GM19438 (cell line): ENCODE data around the gene NOSIP.

ENCODE experiments used
- ATAC-seq: cut with Tn5 transposase; IDR thresholded peaks from one replicate; pipeline ENCODE4 v1.9.1; 2021; ENCODE audit warnings: low read depth; ENCODE audit not compliant: unreplicated experiment

NOSIP gene

GRCh38 chr19:49552749-49553148 is 27.6 kb downstream of the NOSIP start:
- no peak for ATAC-seq

- ATAC-seq, result no peak
Measured at GRCh38 chr19:49551531-49551930, 28.8 kb downstream of the NOSIP start.

- no peak for ATAC-seq
Measured at GRCh38 chr19:49549045-49549444, 31.3 kb downstream of the NOSIP start.

DNA sequence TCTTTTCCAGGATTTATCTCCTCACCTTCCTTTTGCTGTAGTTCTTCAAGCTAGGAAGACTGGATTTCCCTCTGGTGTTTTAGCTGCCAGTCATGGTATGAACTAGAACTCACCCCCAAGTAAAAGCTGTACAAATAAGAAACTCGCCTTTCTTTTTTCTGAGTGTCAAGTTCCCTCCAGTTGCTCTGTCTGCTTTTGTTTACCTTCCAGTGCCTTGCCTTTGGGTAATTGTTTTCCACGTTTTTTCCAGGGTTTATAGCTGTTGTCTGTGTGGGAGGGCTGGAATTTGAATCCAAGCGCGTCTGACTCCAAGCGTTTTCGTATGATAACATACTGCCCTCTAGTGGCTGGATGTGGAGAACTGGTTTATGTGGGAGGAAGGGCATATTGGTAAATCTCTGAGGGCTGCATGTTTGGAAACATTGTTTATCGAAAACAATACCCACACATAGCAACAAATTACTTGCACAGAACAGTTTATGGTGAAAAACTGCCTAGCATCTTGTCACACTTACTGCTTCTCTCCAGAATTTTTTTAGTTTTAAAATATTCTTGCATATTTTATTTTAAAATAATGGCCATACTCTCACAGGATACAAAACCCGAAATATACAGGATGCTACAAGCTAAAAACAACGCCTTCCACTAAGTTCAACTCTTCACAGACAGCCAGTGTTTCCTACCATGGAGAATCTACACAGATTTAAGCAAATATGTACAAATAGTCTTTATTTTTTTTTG is 33.4 kb downstream of the NOSIP start:
- ATAC-seq, result no peak

DNA sequence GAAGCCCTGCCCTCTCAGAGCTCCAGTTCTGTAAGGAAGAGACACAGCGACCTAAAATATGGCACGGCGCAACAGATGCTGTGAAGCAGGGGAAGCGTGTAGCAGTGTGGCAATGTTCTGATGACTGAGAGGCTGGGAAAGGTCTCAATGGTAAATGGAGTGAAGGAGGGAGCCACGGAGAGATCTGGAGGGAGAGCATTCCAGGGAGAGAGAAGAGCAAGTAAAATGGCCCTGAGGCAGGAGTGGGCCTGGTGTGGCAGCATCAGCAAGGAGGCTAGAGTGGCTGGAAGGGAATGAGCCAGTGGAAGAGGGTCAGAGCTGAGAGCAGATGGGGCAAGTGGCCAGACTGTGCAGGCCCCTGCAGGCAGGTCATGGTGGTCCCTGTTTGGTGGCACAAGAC is 36.2 kb downstream of the NOSIP start:
- no peak for ATAC-seq

GRCh38 chr19:49543032-49543431 is 37.3 kb downstream of the NOSIP start:
- ATAC-seq, result no peak

- ATAC-seq, result no peak
Measured at GRCh38 chr19:49542446-49542845, 37.9 kb downstream of the NOSIP start.

DNA sequence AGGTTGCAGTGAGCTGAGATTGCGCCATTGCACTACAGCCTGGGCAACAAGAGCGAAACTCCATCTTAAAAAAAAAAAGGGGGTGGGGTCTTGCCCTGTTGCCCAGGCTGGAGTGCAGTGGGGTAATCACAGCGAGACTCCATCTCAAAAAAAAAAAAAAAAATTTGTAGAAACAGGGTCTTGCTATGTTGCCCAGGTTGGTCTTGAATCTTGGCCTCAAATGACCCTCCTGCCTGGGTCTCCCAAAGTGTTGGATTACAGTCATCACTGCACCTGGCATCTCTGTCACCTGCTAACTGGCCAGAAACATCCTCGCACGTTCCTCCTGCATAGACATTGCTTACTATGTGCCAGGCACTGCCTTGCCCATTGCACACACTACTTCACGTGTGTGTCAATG is 38.4 kb downstream of the NOSIP start:
- no peak for ATAC-seq

GRCh38 chr19:49539192-49539952 is 41.0 kb downstream of the NOSIP start:
- no peak for ATAC-seq

DNA sequence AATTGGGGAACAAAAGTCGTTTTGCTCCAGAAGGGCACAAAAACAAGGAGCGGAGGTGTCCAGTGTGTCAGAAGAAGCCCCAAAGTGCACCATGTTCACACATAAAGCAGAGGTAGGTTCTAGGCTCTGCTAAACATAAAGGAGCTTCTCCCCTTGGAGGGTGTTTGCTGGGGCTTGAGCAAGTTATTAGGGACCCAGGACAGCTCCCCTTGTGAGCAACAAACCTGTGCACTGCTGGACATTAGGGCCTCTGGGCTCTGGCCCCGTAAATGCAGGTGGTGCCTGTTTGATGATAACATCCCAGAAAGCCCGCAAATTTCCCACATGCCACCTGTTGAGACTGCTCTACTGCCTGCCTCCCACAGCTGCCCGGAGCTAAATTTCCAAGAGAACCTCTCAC is 41.7 kb downstream of the NOSIP start:
- ATAC-seq, result no peak

- no peak for ATAC-seq
Measured at GRCh38 chr19:49536921-49537462, 43.4 kb downstream of the NOSIP start.

GRCh38 chr19:49534632-49535385 is 45.5 kb downstream of the NOSIP start:
- ATAC-seq, result no peak

GRCh38 chr19:49533551-49534488 is 46.5 kb downstream of the NOSIP start:
- ATAC-seq, result peak; percentile 74

GRCh38 chr19:49530708-49531107 is 49.6 kb downstream of the NOSIP start:
- ATAC-seq, result no peak

- no peak for ATAC-seq
Measured at GRCh38 chr19:49528211-49528771, 52.1 kb downstream of the NOSIP start.

DNA sequence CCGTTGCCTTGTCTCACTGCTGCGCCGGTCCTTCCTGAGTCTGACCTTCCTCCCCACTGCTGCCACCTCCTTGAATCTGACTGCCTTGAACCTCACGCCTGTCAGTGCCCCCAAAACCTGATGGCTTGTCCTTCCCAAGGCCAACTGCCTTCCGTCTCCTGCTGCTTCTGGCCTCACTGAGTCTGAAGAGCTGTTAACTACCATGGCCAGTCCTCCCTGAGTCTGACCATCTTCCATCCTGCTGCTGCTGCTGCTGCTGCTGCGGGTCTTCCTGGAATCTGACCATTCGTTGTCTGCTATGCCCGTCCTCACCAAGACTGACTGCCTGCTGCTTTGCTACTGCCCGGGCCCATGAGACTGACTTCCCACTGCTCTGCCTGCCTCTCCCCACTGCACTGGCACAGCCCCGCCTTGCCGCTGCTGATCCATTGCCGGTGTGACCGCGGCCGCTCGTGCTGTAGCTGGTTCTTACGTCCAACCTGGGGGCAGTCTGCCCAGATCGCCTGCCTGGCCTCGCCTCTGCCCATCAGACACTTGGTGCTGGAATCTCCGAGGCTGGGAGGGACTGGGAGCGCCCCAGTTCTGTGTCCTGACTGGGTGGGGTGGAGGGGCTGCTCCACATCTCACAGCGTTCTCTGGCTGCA is 55.4 kb downstream of the NOSIP start:
- no peak for ATAC-seq

DNA sequence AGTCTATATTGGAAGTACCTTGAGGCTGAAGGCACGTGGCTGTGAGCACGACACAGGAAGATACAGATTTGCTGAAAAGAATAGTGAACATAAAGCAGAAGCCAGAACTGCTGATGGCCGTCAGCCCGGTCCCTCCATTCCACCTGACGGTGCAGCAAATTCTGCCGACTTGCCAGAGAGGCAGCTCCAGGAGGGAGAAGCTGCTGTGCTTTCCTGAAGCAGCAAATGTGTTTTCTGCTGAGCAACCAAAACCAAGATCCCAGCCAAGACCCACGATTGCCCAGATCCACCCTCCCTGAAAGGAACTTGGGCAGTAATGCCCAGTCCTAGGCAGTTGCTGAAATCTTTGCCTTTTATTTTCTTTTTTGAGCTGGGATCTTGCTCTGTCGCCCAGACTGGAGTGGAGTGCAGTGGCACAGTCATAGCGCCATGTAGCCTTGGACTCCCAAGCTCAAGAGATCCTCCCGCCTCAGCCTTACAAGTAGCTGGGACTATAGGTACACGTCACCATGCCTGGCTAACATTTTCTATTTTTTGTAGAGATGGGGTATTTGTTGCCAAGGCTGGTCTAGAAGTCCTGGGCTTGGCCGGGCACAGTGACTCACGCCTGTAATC is 59.5 kb downstream of the NOSIP start:
- no peak for ATAC-seq

- ATAC-seq, result no peak
Measured at GRCh38 chr19:49518033-49518432, 62.3 kb downstream of the NOSIP start.

DNA sequence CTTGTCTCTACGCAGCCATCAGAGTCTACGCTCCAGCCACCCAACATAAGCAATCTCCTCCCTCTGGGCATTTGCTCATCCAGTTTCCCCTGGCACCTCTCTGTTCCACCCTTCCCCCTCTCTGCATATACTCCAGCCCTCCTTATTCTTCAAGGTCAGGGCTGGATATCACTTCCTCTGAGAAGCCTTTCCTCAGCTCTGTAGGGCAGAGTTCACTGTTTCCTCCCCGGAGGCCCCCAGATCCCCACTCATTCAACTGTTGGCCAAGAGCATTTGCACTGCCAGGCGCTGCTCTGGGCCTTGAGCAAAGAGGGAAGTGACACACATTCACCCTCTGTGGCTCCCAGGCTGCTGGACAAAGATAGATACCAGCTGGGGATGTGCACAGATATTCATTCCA is 64.6 kb downstream of the NOSIP start:
- no peak for ATAC-seq
